ENCODE measurements around the gene ZIC1.

Gene ZIC1

DNA sequence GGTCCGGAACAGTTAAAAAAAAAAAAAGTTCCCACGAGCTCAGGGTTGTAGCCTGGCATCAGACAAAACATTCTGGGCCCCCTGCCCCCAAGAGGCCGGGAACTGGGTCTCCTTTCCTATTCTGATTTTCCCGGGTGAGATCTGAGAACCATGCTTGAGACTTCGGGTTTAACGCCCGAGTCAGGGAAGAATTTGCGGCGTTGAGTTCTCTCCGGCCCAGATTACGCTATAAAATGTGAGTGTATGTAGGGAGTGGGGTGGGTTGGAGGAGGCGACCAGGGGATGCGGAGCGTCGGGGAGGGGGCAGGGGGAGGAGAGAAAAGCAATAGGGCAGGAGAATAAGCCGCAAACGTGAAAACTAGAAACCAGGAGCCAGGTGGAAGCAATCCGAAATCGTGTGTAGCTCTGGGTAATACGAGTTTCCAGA lies 2.7 kb downstream of the ZIC1 start:
- DNase-seq = no peak

DNA sequence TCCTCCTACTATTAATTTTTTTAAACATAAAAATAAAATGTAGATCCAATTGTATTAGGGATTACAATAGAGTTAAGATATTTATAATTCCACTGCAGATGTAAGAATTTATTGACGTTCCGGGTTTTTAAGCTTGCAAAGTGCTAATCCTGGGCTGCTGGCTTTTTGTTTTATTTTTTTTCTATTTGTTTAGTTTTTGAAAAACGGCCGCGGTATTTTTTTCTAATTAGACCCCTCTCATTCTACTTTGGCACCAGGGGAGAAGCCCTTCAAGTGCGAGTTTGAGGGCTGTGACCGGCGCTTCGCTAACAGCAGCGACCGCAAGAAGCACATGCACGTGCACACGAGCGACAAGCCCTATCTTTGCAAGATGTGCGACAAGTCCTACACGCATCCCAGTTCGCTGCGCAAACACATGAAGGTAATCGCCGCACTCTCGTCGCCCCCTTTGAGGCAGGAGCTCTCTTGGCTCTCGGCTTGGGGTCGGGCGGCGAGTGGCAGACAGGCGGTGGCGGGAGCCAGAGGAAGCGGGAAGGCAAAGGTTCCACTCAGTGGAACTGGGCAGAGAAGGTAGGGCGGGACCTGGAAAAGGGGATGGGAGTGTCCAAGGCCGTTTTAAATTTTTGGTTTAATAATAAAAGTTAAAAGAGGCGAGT lies 3.2 kb downstream of the ZIC1 start:
- DNase-seq = no peak

DNA sequence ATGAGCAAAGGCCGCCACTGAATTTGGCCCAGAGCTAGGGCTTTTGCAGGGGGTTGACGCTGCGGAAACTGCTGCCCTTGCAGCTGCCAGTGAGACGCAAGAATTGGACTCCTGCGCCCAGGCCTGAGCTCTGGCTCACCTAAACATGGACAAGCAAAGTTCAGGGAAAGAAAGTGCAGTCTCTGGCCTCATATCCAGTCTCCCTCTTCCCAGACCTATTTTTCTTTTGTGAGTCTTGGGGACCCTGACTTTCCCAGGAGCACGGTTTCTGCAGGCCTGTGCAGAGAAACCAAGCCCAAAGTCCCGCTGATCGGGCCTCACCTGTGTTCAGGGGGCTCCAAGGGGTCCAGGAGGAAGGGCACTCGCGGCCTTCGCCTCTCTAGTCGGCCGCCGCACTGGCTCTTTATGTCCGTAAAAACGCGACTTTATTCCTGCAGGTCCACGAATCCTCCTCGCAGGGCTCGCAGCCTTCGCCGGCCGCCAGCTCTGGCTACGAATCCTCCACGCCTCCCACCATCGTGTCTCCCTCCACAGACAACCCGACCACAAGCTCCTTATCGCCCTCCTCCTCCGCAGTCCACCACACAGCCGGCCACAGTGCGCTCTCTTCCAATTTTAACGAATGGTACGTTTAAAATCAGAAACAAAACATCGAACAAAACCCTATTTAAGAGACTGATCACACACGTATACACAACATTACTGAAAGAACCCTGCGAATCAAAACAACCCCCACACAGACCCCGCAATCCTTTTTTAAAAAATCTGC lies 3.9 kb downstream of the ZIC1 start:
- DNase-seq = no peak

DNA sequence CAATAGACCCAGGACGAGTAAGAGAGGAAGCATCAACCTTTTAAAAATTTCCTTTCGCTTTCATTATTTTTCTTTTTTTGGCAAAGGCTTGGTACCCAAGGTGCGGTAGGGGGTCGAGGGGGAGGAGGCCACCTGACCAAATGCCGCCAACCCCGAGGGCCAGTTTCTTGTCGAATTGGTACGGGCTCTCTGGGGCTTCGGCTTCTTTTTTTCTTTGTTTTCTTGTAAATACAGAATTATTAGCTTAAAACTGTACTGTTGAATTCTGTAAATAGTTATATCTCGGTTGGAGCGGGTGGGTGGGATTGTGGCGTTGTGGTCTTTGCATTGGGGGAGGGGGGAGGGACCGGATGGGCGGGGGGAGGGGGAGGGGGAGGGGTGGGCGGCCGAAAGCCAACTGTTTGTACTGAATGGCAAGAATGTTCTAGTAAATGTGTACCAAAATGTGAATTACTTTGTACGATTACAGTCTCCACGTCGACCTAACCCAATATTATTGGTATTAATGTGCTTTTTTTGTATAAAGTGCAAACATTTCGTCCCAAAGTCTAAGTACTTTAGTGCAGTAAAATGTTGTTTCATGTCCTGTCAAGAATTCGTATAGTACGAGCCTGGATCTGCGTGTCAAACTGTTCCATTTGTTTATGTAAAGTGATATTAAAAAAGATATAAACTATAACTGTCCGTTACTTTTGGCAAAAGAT lies 4.7 kb downstream of the ZIC1 start:
- no peak for DNase-seq

DNA sequence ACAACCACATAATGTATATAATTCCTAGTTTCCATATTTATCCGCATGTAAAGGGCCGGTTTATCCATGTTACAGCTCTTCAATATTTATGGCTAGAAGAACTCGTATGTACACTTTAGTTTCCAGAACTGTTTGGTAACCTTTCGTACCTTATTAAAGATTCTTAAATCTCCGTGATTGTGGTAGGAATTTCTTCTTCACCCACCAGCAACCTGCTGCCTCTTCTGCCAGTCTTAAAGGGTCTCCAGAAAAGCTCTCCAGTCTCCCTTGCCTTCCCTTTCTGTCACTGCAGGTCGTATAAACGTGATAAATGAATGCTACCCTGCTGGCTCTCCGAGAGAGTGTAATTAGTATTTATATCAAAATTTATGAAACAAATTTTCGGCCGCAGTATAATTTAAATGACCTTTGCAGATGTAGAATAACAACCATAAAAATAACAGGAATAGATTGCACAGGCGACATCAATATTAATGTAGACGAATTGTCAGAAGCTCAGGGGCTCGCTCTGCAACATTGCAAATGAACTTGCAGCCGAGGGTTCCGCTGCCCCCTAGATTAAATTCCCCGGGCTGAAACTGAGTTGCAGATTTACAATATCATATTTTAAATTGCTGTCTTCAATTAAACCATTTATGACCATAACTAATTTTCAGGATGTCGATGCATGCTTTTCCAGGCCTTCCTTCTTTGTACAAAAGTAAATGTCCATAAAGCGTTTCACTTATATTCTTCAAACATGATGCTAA lies 5.4 kb downstream of the ZIC1 start:
- DNase-seq = no peak

DNA sequence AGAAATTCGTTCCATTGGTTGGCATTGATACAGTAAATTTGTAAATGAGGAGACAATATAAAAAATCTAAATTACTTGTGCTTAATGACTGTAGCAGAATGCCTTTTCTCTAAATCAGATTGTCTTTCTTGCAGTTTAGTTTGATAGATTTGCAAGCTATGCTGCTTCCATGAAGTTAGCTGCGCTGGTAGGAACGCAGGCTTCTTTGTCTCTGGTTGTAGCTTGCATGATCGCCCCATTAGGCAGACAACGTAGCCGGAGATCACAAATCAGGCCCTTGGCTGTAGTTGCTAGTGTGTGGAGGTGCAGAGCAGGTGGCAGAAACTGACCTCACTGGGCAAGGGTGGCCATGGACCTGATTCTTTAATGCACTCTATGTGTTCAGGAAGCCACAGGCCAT lies 6.1 kb downstream of the ZIC1 start:
- no peak for DNase-seq

DNA sequence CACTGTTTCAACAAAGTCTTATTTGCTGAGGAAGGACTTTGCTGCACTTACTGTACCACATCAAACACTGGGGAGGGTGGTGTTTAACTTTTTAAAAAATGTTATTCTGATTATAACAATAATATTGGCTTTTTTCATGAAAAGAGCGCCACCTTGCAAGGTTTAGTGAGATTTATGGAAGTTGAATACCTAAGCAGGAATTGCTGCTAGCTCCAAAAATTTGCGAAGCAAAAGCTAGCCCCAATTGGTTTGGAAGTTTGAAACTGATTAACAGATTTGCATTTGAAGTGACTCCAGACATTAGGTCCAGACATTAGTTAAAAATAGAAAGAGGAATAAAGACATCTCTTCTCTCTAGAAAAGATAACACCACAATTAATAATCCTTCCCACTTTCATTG lies 6.7 kb downstream of the ZIC1 start:
- no peak for DNase-seq

DNA sequence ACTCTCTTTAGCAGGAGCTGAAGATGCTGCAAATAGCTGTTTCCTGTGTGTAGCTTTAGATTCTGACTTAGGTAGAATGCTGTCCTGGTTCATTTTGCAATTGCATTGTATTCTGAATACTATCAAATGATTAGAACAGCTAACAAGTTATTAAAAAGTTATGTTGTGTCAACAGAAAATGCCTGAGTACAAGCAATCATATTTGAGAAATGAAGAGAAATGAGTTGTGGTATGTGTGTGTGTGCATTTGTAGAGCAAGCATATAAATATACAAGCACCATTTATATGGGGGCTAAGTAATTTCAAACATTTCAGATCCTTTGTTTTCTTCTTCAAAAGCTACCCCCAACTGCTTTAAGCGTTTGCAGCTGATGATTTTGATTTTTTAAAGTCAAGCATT lies 7.8 kb downstream of the ZIC1 start:
- no peak for DNase-seq

DNA sequence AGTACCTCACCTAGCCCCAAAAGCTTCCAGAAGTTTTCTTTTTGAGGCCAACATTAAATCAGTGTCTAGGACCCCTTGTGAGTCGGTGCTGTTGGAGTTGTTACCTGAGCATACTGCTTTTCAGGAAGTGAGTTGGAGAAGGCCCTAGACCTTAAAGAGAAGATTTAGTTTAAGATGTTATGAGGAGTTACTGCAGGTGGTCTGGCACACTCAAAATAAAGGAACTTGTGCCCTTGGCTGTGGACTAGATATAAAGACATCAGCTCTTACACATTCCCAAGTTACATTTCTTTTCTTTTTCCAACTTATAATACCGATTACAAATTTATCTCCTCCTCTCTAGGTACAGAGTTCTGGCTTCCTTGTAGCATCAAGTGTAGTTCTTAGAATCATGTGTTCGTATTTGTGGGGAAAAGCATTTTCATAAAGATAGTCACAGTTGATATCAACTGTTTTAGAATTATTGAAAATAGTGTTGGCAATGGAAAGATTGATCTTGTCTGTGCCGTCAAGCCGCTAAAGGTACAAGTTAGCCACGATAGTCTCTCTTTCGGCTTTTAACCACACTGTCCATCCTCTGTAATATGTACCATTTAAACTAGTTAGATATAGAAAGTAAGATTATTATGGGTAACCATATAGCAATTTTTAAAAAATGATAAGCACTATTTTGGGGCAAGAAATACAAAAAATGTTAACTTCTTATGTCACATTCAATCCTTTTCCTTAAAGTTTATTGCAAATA lies 8.6 kb downstream of the ZIC1 start:
- no peak for DNase-seq

DNA sequence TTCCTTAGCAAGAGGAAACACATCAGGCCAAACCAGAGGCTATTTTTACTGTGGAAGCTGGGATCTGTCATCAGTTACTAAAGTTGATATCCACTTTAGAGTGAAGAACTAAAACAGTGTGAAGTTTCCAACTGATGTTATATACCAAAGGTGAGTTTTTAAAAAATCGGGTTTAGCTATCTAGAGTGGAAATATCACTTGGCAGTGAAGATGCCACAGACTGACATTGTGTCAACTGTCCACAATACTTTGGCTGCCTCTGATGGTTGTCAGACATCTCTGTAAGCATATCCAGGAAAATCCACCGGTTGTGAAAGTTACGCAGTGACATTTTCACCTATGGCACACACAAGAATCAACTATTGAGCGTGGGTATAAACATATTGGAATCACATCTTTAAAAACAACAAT lies 9.2 kb downstream of the ZIC1 start:
- DNase-seq = no peak

DNA sequence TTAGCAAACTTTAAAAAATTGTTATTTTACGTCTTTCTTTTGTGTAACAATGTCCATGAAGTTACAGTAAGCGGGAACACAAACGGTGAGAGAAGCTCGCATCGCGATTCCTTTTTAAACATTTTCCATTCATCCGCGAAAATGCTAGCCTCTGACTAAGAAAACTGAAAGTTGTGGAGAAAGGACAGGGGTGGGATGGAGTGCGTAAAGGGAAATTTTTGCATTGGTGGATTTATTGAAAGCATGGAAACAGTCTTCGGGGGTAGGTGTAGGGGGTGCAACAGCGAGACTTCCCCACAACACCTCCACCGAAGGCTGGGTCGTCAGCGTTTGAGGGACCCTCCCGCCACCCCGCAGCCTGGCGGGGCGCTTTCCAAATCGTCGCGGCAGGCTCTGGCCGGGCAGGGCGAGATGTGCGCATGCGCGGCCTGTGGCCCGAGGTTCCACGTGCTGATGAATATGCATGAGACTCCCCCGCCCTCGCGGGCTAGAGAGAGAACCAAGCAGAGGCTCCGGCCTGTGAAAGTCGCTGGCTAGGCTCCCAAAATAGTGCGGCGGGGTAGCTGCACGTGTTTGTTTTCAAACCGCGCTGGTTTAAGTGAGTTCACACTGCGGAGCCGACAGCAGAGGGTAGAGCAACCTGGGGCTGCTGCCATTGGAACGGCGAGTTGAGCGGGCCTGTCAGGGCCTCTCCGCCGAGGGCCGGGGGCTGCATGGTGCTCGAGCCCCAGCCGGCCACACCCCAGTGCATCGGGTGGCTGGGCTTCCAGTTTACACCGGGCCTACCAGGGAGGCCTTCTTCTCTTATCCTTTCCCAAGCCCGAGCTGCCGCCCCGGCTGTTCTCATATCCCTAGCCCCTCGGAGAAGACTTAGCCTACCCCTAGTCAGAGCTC lies 9.9 kb downstream of the ZIC1 start:
- no peak for DNase-seq

DNA sequence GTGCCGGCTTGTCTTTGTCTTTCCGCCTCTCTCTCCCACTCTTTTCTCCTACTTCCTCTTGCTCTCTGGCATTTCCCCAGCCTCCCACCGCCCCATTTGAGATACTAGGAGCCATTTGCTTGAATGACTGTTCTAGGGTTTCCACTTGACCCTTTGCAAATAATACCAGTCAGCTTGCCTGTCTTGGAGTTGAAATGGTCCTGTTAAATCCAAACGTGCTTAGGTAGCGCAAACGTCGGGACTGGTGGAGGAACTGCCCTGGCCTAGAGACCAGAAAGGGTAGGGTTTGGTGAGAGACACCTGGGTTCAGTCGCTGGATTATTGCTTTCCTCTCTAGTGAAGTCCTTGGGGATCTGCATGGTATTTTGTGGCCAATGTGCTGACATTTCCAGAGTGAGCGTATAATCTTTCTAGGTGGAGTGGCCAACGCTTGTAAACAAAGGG lies 10.6 kb downstream of the ZIC1 start:
- DNase-seq = no peak

DNA sequence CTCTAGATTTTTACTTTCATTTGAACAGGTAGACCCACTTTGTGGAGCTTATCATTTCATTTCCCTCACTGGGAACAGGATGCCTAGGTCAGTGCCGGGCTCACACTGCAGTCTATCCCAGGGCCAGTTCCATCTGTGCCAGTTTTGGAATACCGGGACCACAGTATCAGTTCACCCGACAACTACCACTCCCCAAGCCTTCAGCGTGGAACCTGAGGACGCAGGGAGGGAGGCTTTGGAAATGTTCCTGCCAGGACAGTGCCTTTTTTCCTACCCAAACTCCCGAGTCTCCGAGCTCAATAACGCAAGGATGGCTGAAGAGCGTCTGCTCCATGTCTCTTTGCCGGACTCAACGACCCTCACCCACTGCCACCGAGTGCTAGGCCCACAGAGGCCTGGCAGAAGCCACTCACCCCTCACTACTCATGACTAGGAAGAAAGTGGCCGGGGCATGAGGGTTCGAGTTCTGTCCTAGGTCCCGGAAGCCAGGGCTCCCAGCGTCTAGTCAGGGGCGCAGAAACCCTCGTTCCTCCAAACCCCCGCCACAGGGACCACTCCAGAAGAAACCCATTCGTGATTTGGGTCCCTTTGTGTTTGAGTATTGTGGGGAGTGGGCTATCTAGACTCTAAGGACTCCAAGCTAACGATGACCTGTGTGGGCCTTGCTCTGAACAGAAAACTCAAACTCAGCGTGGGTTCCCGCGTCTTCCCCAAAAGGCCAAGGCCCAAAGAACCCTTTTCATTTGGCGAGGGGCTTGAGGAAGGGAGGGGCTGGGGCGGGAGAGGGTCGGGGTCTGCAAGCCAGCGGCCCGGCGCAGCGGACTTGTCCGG lies 11.4 kb downstream of the ZIC1 start:
- no peak for DNase-seq

DNA sequence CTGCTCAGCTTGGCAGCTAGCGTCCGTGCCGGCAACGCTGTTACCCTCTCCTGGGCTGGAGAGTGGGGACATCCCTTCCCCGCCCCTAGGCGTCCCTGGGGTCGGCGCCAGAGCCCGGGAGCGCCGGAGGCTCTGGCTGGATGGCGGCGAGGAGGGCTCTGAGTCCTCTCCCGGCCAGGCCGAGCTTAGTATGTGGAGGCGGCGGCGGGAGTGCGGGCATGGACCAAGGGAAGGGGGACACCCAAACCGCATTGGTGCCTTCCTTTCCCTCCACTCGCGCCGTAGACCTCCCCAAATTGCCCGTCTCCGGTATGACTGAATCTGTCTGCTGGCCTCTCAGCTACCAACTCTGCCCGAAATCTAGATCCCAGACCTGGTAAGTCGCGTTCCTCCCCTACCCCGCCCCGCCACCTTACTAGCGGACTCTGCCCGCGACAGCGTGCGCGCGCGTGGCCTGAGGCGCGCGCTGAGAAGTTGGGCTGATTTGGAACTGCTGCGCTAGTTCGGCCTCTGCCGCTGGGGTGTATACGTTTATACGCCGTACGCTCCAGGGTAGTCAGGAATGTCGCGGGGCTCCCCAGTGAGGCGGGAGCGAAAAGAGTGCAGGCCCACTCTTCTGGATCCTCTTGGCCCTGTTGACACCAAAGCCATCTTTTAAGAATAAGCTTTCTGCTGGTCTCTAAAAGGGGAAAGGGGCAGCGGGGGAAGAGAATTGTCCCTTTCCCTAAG lies 12.2 kb downstream of the ZIC1 start:
- DNase-seq = no peak

DNA sequence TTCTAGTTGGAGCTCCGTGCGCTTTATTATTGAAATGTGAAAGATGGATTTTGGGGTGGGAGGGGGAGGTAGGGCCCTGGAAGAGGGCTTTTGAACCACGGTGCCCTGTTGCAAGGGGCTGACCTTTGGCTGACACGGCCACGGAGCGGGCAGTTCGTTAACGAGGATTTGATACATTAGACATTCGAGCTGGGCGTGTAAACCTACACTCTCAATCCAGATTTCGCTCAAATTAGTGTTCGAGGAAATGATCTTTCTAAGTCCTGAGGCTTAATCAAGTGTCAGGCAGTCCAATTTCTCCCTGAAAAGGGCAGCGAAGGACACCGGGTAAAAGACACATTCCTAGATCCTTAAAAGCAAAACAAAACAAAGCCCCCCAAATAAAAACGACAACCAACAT lies 13.0 kb downstream of the ZIC1 start:
- DNase-seq = no peak

DNA sequence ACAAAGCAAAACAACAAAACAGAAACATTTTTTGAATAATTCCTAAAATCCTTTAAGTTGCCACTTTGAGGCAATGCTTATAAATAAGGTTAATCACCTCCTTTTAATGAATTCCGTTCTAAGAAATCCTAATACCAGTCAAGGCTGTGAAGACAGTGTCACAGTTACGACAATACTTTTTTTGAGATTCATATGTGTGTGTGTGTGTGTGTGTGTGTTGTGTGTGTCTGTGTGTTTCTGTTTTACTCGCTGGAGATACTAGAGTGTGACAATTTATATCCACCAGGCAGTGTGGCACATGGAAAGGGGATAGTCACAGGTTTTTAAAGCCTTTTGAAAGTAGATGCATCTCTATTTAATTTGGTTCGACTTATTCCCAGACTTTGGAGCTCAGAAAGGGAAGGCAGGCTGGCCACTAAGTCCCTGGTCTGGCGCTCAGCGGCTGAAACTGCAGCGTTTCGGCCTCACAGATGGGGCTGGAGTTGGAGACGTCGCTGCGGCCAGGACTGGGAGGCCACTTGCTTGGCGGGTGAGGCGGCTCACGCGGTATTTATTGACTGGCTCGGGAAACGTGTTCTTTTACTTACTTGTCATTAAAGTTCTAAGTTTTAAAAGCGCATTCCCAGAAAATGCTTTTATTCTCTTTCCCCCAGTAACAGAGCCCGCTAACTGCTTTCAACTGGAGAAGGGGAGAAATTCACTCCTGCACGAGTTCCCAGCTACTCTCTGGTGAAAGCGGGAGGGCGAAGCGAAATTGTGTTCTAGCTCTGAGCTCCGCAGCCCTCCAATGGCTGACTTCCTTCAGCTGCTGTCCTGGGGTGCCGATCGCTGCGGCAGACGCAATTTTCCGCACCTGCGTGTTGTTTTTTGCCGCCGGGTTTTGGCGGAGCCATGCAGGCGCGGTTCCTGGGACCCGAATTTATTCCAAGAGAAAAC lies 13.7 kb downstream of the ZIC1 start:
- peak; percentile 56 for DNase-seq

DNA sequence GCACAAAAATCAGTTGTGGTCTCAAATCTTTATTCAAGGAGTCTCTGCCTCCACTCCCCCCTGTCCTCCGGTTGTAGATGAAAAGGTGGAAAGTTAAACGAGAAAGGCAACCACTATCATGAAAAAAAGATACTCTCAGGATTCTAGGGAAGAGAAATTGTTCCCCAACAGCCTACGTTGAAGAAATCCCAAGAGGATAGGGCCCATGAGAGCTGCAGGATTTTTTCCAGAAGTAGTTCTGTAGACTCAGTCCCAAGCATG lies 14.3 kb downstream of the ZIC1 start:
- no peak for DNase-seq

DNA sequence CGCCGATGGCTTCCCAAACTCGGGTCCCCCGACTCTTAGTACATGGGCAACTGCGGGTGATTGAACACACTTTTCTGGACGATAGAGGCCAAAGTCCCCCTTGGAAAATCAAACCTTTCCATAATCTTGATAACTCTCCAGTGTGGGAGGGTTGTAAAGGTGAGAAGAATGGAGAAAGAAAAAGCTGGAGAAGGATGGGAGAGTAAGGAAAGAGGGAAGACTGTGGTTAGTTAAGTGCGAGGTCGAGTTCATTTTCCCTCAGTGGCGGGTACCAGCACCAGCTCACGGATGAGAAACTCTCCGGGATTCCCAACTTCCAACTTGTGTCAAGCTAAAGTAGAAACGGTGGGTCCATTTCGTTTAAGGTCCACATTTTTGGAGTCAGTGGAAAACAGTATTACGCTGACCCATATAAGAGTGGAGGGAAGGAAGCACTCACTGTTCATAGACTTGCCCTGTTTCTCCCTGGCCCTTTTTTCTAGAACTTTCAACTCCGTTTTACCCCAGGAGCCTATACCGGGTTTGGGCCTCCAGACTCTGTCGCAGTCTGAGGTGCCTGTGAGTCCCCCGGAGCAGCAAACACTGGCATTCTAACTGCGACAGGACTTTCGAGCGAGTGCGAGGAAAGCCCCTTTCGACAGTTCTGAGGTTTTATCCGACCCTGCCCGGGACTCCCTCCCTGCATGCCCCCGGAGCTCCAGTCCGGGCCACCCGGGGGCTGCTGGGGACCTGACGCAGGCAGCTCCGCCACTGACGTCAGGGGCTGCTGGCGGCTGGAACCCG lies 14.8 kb downstream of the ZIC1 start:
- DNase-seq = no peak
